Stimulated activated naive CD8-positive, alpha-beta T cell treated with anti-CD3 and anti-CD28 coated beads, Interleukin-15, Interleukin-2, amounts not matched to agents 100 ng/mL and 50 ng/mL, for 24 hours (primary cell): Measurements from ENCODE around the gene AMPD3.
"Not testable (repeated sequence)": the region's sequence is repeated elsewhere in the genome, so short reads cannot be mapped to it uniquely, and the experiment has no call there.

Source experiments
- H3K27ac Mint-ChIP-seq: one replicate; pipeline ENCODE4 v1.8.0; 2021; ENCODE audit warnings: mild to moderate bottlenecking, mixed read lengths
- H3K27me3 Mint-ChIP-seq: one replicate; pipeline ENCODE4 v1.8.0; 2021; ENCODE audit warnings: mixed read lengths
- H3K36me3 Mint-ChIP-seq: one replicate; pipeline ENCODE4 v1.8.0; 2021; ENCODE audit warnings: low read depth, mixed read lengths
- H3K4me1 Mint-ChIP-seq: one replicate; pipeline ENCODE4 v1.8.0; 2021; ENCODE audit warnings: low read depth, mixed read lengths
- H3K4me3 Mint-ChIP-seq: one replicate; pipeline ENCODE4 v1.8.0; 2021; ENCODE audit warnings: mild to moderate bottlenecking, mixed read lengths
- H3K9me3 Mint-ChIP-seq: one replicate; pipeline ENCODE4 v1.8.0; 2021; ENCODE audit warnings: mixed read lengths

AMPD3 gene

GRCh38 chr11:10426475-10426874, 28.6 kb upstream of the AMPD3 start:
- Mint-ChIP-seq H3K27me3 (peaks cover 11% of the 10 kb centered on the region), H3K36me3 (no peaks in the 10 kb centered on the region), H3K4me3 (no peak overlapping the region), H3K4me1 (no peaks in the 10 kb centered on the region), H3K27ac (no peak overlapping the region), H3K9me3 (peaks cover 7% of the 10 kb centered on the region)

GRCh38 chr11:10428453-10428852, 26.6 kb upstream of the AMPD3 start:
- Mint-ChIP-seq H3K9me3 (peaks cover 11% of the 10 kb centered on the region), H3K36me3 (no peaks in the 10 kb centered on the region), H3K27ac (no peak overlapping the region), H3K4me3 (no peak overlapping the region), H3K27me3 (peaks cover 7% of the 10 kb centered on the region), H3K4me1 (no peaks in the 10 kb centered on the region)

GRCh38 chr11:10429526-10429925, 25.5 kb upstream of the AMPD3 start:
- H3K4me3 Mint-ChIP-seq = no peak overlapping the region
- peaks cover 7% of the 10 kb centered on the region for H3K27me3 Mint-ChIP-seq
- H3K27ac Mint-ChIP-seq = no peak overlapping the region
- H3K9me3 Mint-ChIP-seq = peaks cover 11% of the 10 kb centered on the region
- no peaks in the 10 kb centered on the region for H3K36me3 Mint-ChIP-seq
- H3K4me1 Mint-ChIP-seq = no peaks in the 10 kb centered on the region

DNA sequence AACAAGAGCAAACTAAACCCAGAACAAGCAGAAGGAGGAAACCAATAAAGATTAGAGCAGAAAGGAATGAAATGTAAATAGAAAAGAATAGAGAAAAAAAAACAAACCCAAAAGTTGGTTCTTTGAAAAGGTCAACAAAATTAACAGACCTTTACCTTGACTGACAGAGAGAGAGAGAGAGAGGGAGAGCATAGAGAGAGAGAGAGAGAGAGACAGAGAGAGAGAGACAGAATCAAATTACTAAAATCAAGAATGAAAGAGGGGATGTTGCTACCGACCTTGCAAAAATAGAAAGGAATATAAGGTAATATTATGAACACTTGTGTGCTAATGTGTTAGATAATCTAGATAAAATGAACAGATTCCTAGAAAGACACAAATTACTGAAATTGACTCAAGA, 22.6 kb upstream of the AMPD3 start:
- no peak overlapping the region for H3K27ac Mint-ChIP-seq
- H3K4me3 Mint-ChIP-seq = no peak overlapping the region
- H3K36me3 Mint-ChIP-seq = no peaks in the 10 kb centered on the region
- H3K4me1 Mint-ChIP-seq = peaks cover 6% of the 10 kb centered on the region
- peaks cover 11% of the 10 kb centered on the region for H3K9me3 Mint-ChIP-seq
- peaks cover 7% of the 10 kb centered on the region for H3K27me3 Mint-ChIP-seq

DNA sequence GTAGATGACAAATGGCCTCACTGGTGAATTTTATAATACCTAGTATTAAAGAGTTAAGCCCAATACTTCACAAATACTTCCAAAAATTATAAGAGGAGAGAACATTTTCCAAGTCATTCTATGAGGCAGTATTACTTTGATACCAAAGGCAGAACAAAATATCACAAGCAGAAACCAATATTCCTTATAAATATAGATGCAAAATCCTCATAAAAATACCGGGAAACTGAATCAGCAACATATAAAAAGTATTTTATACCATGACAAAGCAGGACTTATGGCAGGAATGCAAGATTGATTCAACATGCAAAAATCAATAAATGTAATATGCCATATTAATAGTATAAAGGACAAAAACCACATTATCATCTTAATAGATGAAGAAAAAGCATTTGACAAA, 22.1 kb upstream of the AMPD3 start:
- Mint-ChIP-seq H3K4me3 (no peak overlapping the region), H3K27ac (no peak overlapping the region), H3K36me3 (no peaks in the 10 kb centered on the region), H3K9me3 (peaks cover 11% of the 10 kb centered on the region), H3K27me3 (peaks cover 7% of the 10 kb centered on the region), H3K4me1 (peaks cover 6% of the 10 kb centered on the region)

DNA sequence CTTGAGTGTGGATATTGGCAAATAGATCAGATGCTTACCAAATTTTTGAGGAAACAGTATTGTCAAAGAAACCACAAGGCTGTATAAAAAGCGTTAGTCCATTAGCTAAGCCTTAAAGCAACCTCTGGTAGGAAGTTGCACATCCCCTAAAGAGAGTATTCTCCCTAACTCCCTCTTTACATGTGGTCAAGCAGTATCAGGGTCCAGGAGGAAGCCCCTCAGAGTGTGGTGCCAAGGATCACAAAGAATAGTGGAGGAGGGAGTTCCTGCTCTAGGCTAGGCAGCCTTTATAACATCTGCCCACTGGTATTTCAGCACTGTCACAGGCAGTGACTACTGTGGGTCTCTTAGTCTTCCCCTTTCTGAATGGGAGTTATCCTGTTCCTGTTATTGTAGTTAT, 18.8 kb upstream of the AMPD3 start:
- H3K27me3 Mint-ChIP-seq = peaks cover 3% of the 10 kb centered on the region
- no peak overlapping the region for H3K27ac Mint-ChIP-seq
- H3K36me3 Mint-ChIP-seq = no peaks in the 10 kb centered on the region
- H3K4me3 Mint-ChIP-seq = no peak overlapping the region
- peaks cover 11% of the 10 kb centered on the region for H3K9me3 Mint-ChIP-seq
- H3K4me1 Mint-ChIP-seq = peaks cover 14% of the 10 kb centered on the region

- not testable (repeated sequence) for H3K36me3 Mint-ChIP-seq, H3K4me3 Mint-ChIP-seq, H3K27me3 Mint-ChIP-seq, H3K9me3 Mint-ChIP-seq
- Mint-ChIP-seq H3K4me1 (peaks cover 18% of the 10 kb centered on the region), H3K27ac (peak overlapping the region; percentile 39)
Observed at GRCh38 chr11:10436683-10437082, 18.4 kb upstream of the AMPD3 start.

GRCh38 chr11:10438458-10438857, 16.6 kb upstream of the AMPD3 start:
- no peaks in the 10 kb centered on the region for H3K36me3 Mint-ChIP-seq
- H3K9me3 Mint-ChIP-seq = no peaks in the 10 kb centered on the region
- no peak overlapping the region for H3K27ac Mint-ChIP-seq
- peaks cover 34% of the 10 kb centered on the region for H3K4me1 Mint-ChIP-seq
- H3K27me3 Mint-ChIP-seq = peaks cover 3% of the 10 kb centered on the region
- no peak overlapping the region for H3K4me3 Mint-ChIP-seq

- no peaks in the 10 kb centered on the region for H3K9me3 Mint-ChIP-seq
- peaks cover 3% of the 10 kb centered on the region for H3K27me3 Mint-ChIP-seq
- H3K4me3 Mint-ChIP-seq = no peak overlapping the region
- no peak overlapping the region for H3K27ac Mint-ChIP-seq
- no peaks in the 10 kb centered on the region for H3K36me3 Mint-ChIP-seq
- peaks cover 40% of the 10 kb centered on the region for H3K4me1 Mint-ChIP-seq
Observed at GRCh38 chr11:10439351-10439750, 15.7 kb upstream of the AMPD3 start.

DNA sequence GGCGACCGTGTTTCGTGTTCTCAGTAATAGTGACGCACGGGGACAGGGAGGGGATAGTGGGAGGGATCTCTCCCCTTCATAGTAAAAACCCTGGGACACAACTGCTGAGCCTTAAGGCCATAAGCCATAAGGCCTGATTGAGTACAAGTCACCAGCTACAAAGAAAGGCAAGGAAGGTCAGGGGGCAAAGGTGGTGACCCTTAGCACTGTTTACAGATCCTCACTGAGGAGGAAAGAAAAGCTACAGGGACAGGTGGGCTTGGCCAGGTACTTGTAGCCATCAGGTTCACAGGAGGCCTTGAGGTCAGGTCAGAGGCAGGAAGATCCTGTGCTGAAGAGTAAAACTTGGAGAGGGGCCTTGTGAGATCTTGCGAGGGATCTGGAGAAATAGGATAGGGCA, 15.1 kb upstream of the AMPD3 start:
- Mint-ChIP-seq H3K9me3 (no peaks in the 10 kb centered on the region), H3K4me1 (peaks cover 46% of the 10 kb centered on the region), H3K27me3 (peaks cover 3% of the 10 kb centered on the region), H3K4me3 (no peak overlapping the region), H3K27ac (no peak overlapping the region), H3K36me3 (no peaks in the 10 kb centered on the region)

- Mint-ChIP-seq H3K9me3 (no peaks in the 10 kb centered on the region), H3K36me3 (no peaks in the 10 kb centered on the region), H3K4me3 (no peak overlapping the region), H3K27me3 (peaks cover 3% of the 10 kb centered on the region), H3K27ac (peak overlapping the region; percentile 13), H3K4me1 (peaks cover 51% of the 10 kb centered on the region)
Observed at GRCh38 chr11:10440401-10440800, 14.7 kb upstream of the AMPD3 start.

DNA sequence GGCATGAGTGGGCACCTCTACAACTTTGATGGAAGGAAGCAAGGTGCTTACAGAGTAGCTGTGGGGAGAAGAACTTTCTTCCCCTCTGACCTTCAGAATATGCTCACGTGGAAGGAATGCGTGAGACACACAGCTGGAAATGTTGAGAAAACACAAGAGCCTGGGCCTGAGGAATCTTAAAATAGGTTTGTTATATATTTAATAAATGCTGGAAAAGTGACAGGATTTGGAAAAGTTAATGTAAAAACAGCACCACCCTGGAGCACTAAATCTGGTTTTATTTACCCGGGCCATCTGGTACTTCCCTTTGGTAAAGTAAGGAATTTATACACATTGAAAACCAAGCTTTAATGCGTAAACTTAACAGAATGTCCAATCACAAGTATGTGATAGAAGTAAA, 14.0 kb upstream of the AMPD3 start:
- no peaks in the 10 kb centered on the region for H3K36me3 Mint-ChIP-seq
- no peak overlapping the region for H3K4me3 Mint-ChIP-seq
- peaks cover 52% of the 10 kb centered on the region for H3K4me1 Mint-ChIP-seq
- peaks cover 3% of the 10 kb centered on the region for H3K27me3 Mint-ChIP-seq
- H3K27ac Mint-ChIP-seq = peak overlapping the region; percentile 64
- H3K9me3 Mint-ChIP-seq = no peaks in the 10 kb centered on the region

GRCh38 chr11:10441652-10442503, 13.2 kb upstream of the AMPD3 start:
- Mint-ChIP-seq H3K9me3 (no peaks in the 10 kb centered on the region), H3K36me3 (no peaks in the 10 kb centered on the region), H3K4me3 (peak overlapping the region; percentile 42), H3K27me3 (peaks cover 3% of the 10 kb centered on the region), H3K27ac (peak overlapping the region; percentile 64), H3K4me1 (peaks cover 47% of the 10 kb centered on the region)

DNA sequence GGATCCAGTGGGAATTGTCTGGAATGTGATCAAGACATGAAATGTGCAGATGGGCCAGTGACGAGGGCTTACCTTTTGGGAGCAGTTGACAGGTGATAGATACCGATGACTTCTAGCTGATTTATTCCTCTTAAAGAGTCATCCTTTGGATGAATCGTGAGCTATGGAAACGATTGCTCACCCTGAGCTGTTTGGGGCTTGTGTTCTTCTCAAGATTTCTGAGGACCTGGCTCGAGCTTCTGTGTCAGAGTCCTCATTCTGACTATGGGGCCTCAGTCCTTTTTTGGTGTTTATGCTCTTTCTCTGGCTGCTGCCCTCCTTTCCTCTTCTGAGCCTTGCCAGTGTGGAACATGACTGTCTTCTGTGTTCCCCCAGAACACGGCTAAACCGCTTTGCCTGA, 11.9 kb upstream of the AMPD3 start:
- Mint-ChIP-seq H3K27me3 (peaks cover 3% of the 10 kb centered on the region), H3K27ac (peak overlapping the region; percentile 89), H3K4me3 (peak overlapping the region; percentile 40)

DNA sequence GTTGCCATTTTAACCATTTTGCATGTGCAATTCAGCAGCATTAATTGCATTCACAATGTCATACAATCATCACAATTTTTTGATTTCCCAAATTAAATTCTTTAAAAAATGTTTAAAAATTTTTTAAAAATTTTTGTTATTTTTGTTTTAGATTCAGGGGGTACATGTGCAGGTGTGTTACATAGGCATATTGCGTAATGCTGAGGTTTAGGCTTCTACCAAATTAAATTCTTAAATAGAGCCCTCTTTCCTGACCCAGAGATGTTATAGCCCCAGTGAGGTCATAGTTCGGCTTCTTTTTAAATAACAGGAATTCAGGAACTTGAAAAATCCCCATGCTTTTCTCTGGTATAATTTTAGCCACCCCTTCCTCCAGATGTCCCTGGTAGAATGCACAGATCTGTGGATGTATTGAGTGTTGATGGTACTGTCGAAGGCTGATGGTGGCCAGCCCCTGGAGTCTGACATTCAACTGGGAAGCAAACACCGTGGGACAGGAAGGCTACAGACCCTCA, 11.3 kb upstream of the AMPD3 start:
- Mint-ChIP-seq H3K27ac (no peak overlapping the region), H3K9me3 (no peaks in the 10 kb centered on the region), H3K4me1 (peaks cover 57% of the 10 kb centered on the region)

More for the DNA sequence above, 11.9 kb upstream of the AMPD3 start:
- Mint-ChIP-seq H3K4me1 (peaks cover 57% of the 10 kb centered on the region), H3K36me3 (no peaks in the 10 kb centered on the region), H3K9me3 (no peaks in the 10 kb centered on the region)

More for the DNA sequence above, 11.3 kb upstream of the AMPD3 start:
- Mint-ChIP-seq H3K27me3 (peaks cover 3% of the 10 kb centered on the region), H3K4me3 (no peak overlapping the region), H3K36me3 (no peaks in the 10 kb centered on the region)
